HEK293 (cell line): ENCODE measurements around the gene LNP1.

Source experiments
- CTCF ChIA-PET: fragments of 350-600 bp; formaldehyde crosslinking; extraction: SDS; loops from one replicate; lab custom pipeline; 2021; ENCODE audit warnings: antibody characterized with exemption; lab: Yijun Ruan, JAX
- POLR2A ChIA-PET: fragments of 300-600 bp; formaldehyde crosslinking; extraction: SDS; loops from one replicate; lab custom pipeline; 2020; ENCODE audit warnings: antibody characterized with exemption, inconsistent platforms; lab: Yijun Ruan, JAX
- H3K27ac ChIP-seq: fragments of 200-500 bp; sonication (Bioruptor generic); 2 replicates; pipeline ENCODE4 v1.5.1; 2014; ENCODE audit warnings: low read depth, low read length, control low read depth, inconsistent platforms; ENCODE audit errors: extremely low read depth
- H3K36me3 ChIP-seq, 2 experiments: fragments of 200-500 bp in 1 of 2; sonication (Bioruptor generic) in 1 of 2; 1 replicate in 1 of 2; 2 replicates in 1 of 2; pipeline ENCODE4 v1.5.1; 2014 to 2017; ENCODE audit warnings: inconsistent platforms in 2 of 2, low read length in 2 of 2; ENCODE audit not compliant: control insufficient read depth in 2 of 2, insufficient read depth in 1 of 2
- H3K4me1 ChIP-seq: fragments of 200-500 bp; sonication (Bioruptor generic); 2 replicates; pipeline ENCODE4 v1.5.1; 2014; ENCODE audit warnings: mild to moderate bottlenecking, low read length, inconsistent platforms; ENCODE audit not compliant: control insufficient read depth, insufficient read depth
- H3K4me3 ChIP-seq: 2 replicates; pipeline ENCODE4 v1.5.1; 2011; ENCODE audit warnings: low read depth, mild to moderate bottlenecking, control low read depth, low read length, moderate library complexity
- H3K9me3 ChIP-seq: fragments of 200-500 bp; sonication (Bioruptor generic); 2 replicates; pipeline ENCODE4 v1.5.1; 2014; ENCODE audit warnings: low read depth, low read length, inconsistent platforms; ENCODE audit not compliant: control insufficient read depth, insufficient read depth
- PBX3 ChIP-seq: sonication (generic); formaldehyde crosslinking; IDR thresholded peaks from 2 replicates; pipeline ENCODE4 v1.8.1; 2022; ENCODE audit warnings: mild to moderate bottlenecking, moderate library complexity, missing genetic modification reagents
- PRDM4 ChIP-seq: fragments of 450-650 bp; formaldehyde crosslinking; IDR thresholded peaks from 2 replicates; pipeline ENCODE4 v1.5.1; 2017; ENCODE audit warnings: missing biosample characterization, missing genetic modification characterization
- TCF7L2 ChIP-seq: IDR thresholded peaks from 2 replicates; pipeline ENCODE4 v1.6.1; 2011; ENCODE audit warnings: low read depth, mild to moderate bottlenecking, inconsistent platforms, low read length, moderate library complexity, borderline replicate concordance
- TRIM28 ChIP-seq: IDR thresholded peaks from 2 replicates; pipeline ENCODE4 v1.6.1; 2011; ENCODE audit warnings: low read length, control low read depth, borderline replicate concordance
- ZBTB49 ChIP-seq: fragments of 450-650 bp; formaldehyde crosslinking; IDR thresholded peaks from 2 replicates; pipeline ENCODE4 v1.5.1; 2016; ENCODE audit warnings: missing biosample characterization, missing genetic modification characterization, low read depth
- ZFP69B ChIP-seq: fragments of 450-650 bp; formaldehyde crosslinking; IDR thresholded peaks from 2 replicates; pipeline ENCODE4 v1.5.1; 2016; ENCODE audit warnings: missing biosample characterization, missing genetic modification characterization
- ZNF140 ChIP-seq: fragments of 450-650 bp; formaldehyde crosslinking; IDR thresholded peaks from 2 replicates; pipeline ENCODE4 v1.5.1; 2016; ENCODE audit warnings: missing biosample characterization, missing genetic modification characterization
- ZNF18 ChIP-seq: fragments of 450-650 bp; formaldehyde crosslinking; IDR thresholded peaks from 2 replicates; pipeline ENCODE4 v1.5.1; 2016; ENCODE audit warnings: missing biosample characterization, missing genetic modification characterization
- ZNF214 ChIP-seq: fragments of 450-650 bp; formaldehyde crosslinking; IDR thresholded peaks from 2 replicates; pipeline ENCODE4 v1.5.1; 2017; ENCODE audit warnings: missing biosample characterization, mild to moderate bottlenecking, missing genetic modification characterization, borderline replicate concordance
- ZNF280D ChIP-seq: fragments of 450-650 bp; formaldehyde crosslinking; IDR thresholded peaks from 2 replicates; pipeline ENCODE4 v1.5.1; 2016; ENCODE audit warnings: missing biosample characterization, missing genetic modification characterization
- ZNF335 ChIP-seq: fragments of 450-650 bp; formaldehyde crosslinking; conservative IDR thresholded peaks from 2 replicates; pipeline ENCODE4 v1.5.1; 2016; ENCODE audit warnings: missing biosample characterization, missing genetic modification characterization
- ZNF561 ChIP-seq: fragments of 450-650 bp; IDR thresholded peaks from 2 replicates; pipeline ENCODE4 v1.5.1; 2018; ENCODE audit warnings: missing biosample characterization, missing genetic modification characterization, borderline replicate concordance
- ZNF707 ChIP-seq: fragments of 450-650 bp; formaldehyde crosslinking; IDR thresholded peaks from 2 replicates; pipeline ENCODE4 v1.5.1; 2016; ENCODE audit warnings: missing biosample characterization, missing genetic modification characterization
- ZNF830 ChIP-seq: fragments of 450-650 bp; IDR thresholded peaks from 2 replicates; pipeline ENCODE4 v1.5.0; 2018; ENCODE audit warnings: missing biosample characterization, missing genetic modification characterization, low read depth, mild to moderate bottlenecking, moderate library complexity

Gene LNP1

GRCh38 chr3:100423611-100424010 is 22.3 kb downstream of the LNP1 start:
- H3K27ac ChIP-seq = no peak overlapping the region
- no peak overlapping the region for H3K4me3 ChIP-seq
- ChIA-PET POLR2A (interaction anchor here (0.7 kb wide), 1 partner anchor 390 kb away, joined by 4 read pairs; no protein-coding TSS in a partner anchor), CTCF (no interaction called here)
- TF ChIP-seq ZNF18 (tag by site-specific recombination) = no peak
- TF ChIP-seq ZNF830 (tag by site-specific recombination) = no peak
- TF ChIP-seq PBX3 (CRISPR knock-in tag) = no peak
- no peaks in the 10 kb centered on the region for H3K9me3 ChIP-seq
- H3K4me1 ChIP-seq = peaks cover 6% of the 10 kb centered on the region; the same call in 1 of the 2 replicates
- no peaks in the 10 kb centered on the region for H3K36me3 ChIP-seq

GRCh38 chr3:100424261-100424660 is 22.9 kb downstream of the LNP1 start:
- ChIA-PET CTCF (no interaction called here), POLR2A (no interaction called here)
- Histone ChIP-seq H3K4me1 (peaks cover 6% of the 10 kb centered on the region; the same call in 1 of the 2 replicates), H3K4me3 (no peak overlapping the region), H3K27ac (no peak overlapping the region), H3K36me3 (no peaks in the 10 kb centered on the region), H3K9me3 (no peaks in the 10 kb centered on the region)
- TF ChIP-seq ZNF140 (tag by site-specific recombination) (no peak), ZFP69B (tag by site-specific recombination) (no peak), ZNF214 (tag by site-specific recombination) (no peak), TCF7L2 (no peak), ZNF280D (no peak), PRDM4 (tag by site-specific recombination) (no peak), ZNF335 (tag by site-specific recombination) (no peak), ZNF707 (tag by site-specific recombination) (no peak), TRIM28 (no peak), ZNF561 (tag by site-specific recombination) (no peak), ZBTB49 (tag by site-specific recombination) (no peak)
